ENCODE measurements around the gene NAPSA. TPM values are rescaled to one million over a fixed set of nuclear protein-coding genes. Genes with fewer than 3 reads are reported as not detected.

Gene NAPSA
- total and polyA plus RNA-seq, 10 of the 15 experiments (the other 5 are each of a cell fraction or from before 2014, with no cell fraction given), result 6.7 to 45.4 (median 17.1) TPM

DNA sequence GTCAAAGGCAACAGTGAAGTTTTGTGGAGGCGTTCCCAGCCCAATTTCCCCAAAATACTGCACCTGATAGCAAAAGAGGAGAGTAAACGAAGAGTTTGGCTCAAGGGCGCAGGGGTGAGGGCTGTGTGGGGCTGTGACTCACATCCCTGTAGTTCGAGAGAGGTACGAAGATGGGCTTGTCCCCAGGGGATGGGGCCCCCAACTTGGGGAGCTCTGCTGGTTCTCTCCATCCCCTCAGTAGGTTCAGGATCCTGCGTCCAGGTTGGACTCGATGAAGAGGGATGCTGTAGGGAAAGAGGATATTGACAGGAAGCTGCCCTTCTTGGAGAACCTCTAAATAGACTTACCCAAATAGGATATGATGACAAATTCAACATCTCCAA is 3.4 kb downstream of the NAPSA start:
- ChIA-PET SMC1A (ENCODE audit: uncharacterized antibody, unreplicated experiment) (interaction anchor here (1.2 to 2.8 kb wide), 4 partner anchors 14 to 100 kb away, joined by 3 to 9 read pairs (median 4); no protein-coding TSS in a partner anchor), POLR2A (interaction anchor here (1.0 to 2.8 kb wide), 6 partner anchors 14 to 99 kb away, joined by 3 to 10 read pairs (median 4); partner anchors contain the start of genes KCNC3, NR1H2 and SPIB), CTCF (interaction anchor here (0.9 to 9.4 kb wide), 5 partner anchors 13 to 100 kb away, joined by 3 to 167 read pairs (median 4); partner anchors contain the start of genes NR1H2 and POLD1), RAD21 (ENCODE audit: unreplicated experiment) (interaction anchor here (1.4 kb wide), 1 partner anchor 34 kb away, joined by 4 read pairs; the partner anchor contains the start of gene KCNC3)
- no peaks in the 10 kb centered on the region for H3K27me3 ChIP-seq (replicated peaks in 1 of 2; ENCODE audit: control insufficient read depth in 2 of 2, insufficient read depth in 2 of 2, low read length in 1 of 2)
- ATAC-seq, result no peak
- peaks cover 2% of the 10 kb centered on the region; the same call in 2 of the 3 replicates for H3K9me3 ChIP-seq (replicated peaks; ENCODE audit: control insufficient read depth, insufficient read depth, low read length)
- FAIRE-seq, result no peak
- 0 out of 2 replicates have a peak overlapping the region, but pooled peaks have one; percentile 18 for H3K4me2 ChIP-seq (ENCODE audit: control insufficient read depth, insufficient read depth)
- TF ChIP-seq, protein P1, sequence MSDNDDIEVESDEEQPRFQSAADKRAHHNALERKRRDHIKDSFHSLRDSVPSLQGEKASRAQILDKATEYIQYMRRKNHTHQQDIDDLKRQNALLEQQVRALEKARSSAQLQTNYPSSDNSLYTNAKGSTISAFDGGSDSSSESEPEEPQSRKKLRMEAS (IDR thresholded peaks at IDR 0.05; ENCODE audit: low read depth, low read length), result no peak
- no peak for TF ChIP-seq RFX5 (IDR thresholded peaks at IDR 0.05; ENCODE audit: low read depth, low read length)
- TF ChIP-seq, protein P2, sequence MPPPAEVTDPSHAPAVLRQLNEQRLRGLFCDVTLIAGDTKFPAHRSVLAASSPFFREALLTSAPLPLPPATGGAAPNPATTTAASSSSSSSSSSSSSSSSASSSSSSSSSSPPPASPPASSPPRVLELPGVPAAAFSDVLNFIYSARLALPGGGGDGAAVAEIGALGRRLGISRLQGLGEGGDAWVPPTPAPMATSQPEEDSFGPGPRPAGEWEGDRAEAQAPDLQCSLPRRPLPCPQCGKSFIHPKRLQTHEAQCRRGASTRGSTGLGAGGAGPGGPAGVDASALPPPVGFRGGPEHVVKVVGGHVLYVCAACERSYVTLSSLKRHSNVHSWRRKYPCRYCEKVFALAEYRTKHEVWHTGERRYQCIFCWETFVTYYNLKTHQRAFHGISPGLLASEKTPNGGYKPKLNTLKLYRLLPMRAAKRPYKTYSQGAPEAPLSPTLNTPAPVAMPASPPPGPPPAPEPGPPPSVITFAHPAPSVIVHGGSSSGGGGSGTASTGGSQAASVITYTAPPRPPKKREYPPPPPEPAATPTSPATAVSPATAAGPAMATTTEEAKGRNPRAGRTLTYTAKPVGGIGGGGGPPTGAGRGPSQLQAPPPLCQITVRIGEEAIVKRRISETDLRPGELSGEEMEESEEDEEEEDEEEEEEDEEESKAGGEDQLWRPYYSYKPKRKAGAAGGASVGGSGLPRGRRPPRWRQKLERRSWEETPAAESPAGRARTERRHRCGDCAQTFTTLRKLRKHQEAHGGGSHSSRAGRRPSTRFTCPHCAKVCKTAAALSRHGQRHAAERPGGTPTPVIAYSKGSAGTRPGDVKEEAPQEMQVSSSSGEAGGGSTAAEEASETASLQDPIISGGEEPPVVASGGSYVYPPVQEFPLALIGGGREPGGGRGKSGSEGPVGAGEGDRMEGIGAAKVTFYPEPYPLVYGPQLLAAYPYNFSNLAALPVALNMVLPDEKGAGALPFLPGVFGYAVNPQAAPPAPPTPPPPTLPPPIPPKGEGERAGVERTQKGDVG (CRISPR knock-in tag; IDR thresholded peaks at IDR 0.05), result no peak
- no peak for TF ChIP-seq MYB (IDR thresholded peaks at IDR 0.05; ENCODE audit: borderline replicate concordance, low read depth, low read length)
- TF ChIP-seq EED (IDR thresholded peaks at IDR 0.05; ENCODE audit: low read depth), result no peak
- TF ChIP-seq EGR1 (IDR thresholded peaks at IDR 0.05; ENCODE audit: borderline replicate concordance in 1 of 2, low read depth in 2 of 2, low read length in 2 of 2), result no peak
- no peak for TF ChIP-seq IRF4 (IDR thresholded peaks at IDR 0.05; ENCODE audit: low read depth, low read length)
- no peak for TF ChIP-seq NR2F1 (conservative IDR thresholded peaks at IDR 0.05)
- no peak for TF ChIP-seq CBX3 (IDR thresholded peaks at IDR 0.05; ENCODE audit: borderline replicate concordance, low read depth)
- no peak for TF ChIP-seq TARDBP (IDR thresholded peaks at IDR 0.05; ENCODE audit: borderline replicate concordance)
- peaks cover 67% of the 10 kb centered on the region for H3K4me1 ChIP-seq (ENCODE audit: control insufficient read depth, insufficient read depth, low read length)
- H3K4me3 ChIP-seq, result no peak overlapping the region
- no peak overlapping the region for H2AFZ ChIP-seq (ENCODE audit: control insufficient read depth, low read depth, low read length)
- no peak for DNase-seq (ENCODE audit: low read depth, low spot score)
- no TSS peak for BruUV-seq (replicated peaks)
- intact Hi-C loops (cut with micrococcal nuclease; ENCODE audit: unreplicated experiment), result no loop called here
- in situ Hi-C loops (cut with MboI), result no loop called here
- no peaks in the 10 kb centered on the region for H3K79me2 ChIP-seq (ENCODE audit: control insufficient read depth, insufficient read depth, low read length)
- 66% methylated on average over 7 of the region's 7 CpGs for WGBS (ENCODE audit: insufficient coverage, insufficient replicate concordance, low lambda C conversion rate, missing lambda C conversion rate)
- H4K20me1 ChIP-seq (ENCODE audit: control insufficient read depth, insufficient read depth), result no peaks in the 10 kb centered on the region
- no peaks in the 10 kb centered on the region for H3K36me3 ChIP-seq (ENCODE audit: control insufficient read depth in 2 of 2, insufficient read depth in 2 of 2, low read length in 1 of 2)
- no peak overlapping the region for H3K27ac ChIP-seq (ENCODE audit: control insufficient read depth, insufficient read depth)
- no peak overlapping the region for H3K9ac ChIP-seq (ENCODE audit: control insufficient read depth, insufficient read depth, low read length)

Measured in GM12878 (cell line).